Lower leg skin (tissue), 4 donors: Measurements from ENCODE around the gene BCAR3. TPM values are rescaled to one million over a fixed set of nuclear protein-coding genes. Genes with fewer than 3 reads are reported as not detected.
A peak's percentile ranks its signal among the peaks of the same experiment; 100 is the strongest.
"Not testable (repeated sequence)": the region's sequence is repeated elsewhere in the genome, so short reads cannot be mapped to it uniquely, and the experiment has no call there.

Experiments used
- DNase-seq, 2 donors: peaks; one replicate each; pipeline ENCODE4 v3.0.0-alpha.2; 2019; ENCODE audit warnings: low spot score in 2 of 2
- H3K4me3 ChIP-seq: fragments of 200-600 bp; sonication (generic); 2 replicates; pipeline ENCODE4 v1.5.1; 2017; ENCODE audit warnings: mild to moderate bottlenecking, low read depth; ENCODE audit not compliant: poor library complexity, severe bottlenecking
- CTCF ChIP-seq, 3 donors: fragments of 450-650 bp; IDR thresholded peaks; one replicate each; pipeline ENCODE4 v1.5.1; 2016; ENCODE audit warnings: antibody characterized with exemption in 3 of 3, mild to moderate bottlenecking in 3 of 3, moderate library complexity in 2 of 3
- POLR2A ChIP-seq, 2 donors: fragments of 450-650 bp; IDR thresholded peaks; one replicate each; pipeline ENCODE4 v1.6.1; 2016 to 2017; ENCODE audit warnings: antibody characterized with exemption in 2 of 2, mild to moderate bottlenecking in 1 of 2, moderate library complexity in 1 of 2
- WGBS, 2 donors: methylation state at CpG; one replicate each; pipeline ENCODE4 v1.1.5; 2018; 5-methylcytosine and 5-hydroxymethylcytosine counted together
- intact Hi-C: fragments of 100-400 bp; cut with DNase I; formaldehyde crosslinking; loops from one replicate; pipeline ENCODE4 v1.15.0; 2023; ENCODE audit warnings: low total_unique reads
- total RNA-seq, 4 donors: library from RNA; depleted of rRNA; stranded (reverse); fragments of >200 nt; gene quantifications; one replicate each; pipeline ENCODE4 v1.1.0, GENCODE V29; 2016

Gene BCAR3
- total RNA-seq, 4 donors from 2014 or later: 41.8 to 57.5 (median 45.8) TPM

GRCh38 chr1:93656491-93656890 is 25.1 kb downstream of the BCAR3 start:
- WGBS, 2 donors: 92 to 94% methylated on average over 5 of the region's 5 CpGs
- no peak for DNase-seq
- H3K4me3 ChIP-seq: no peak overlapping the region
- TF ChIP-seq POLR2A (IDR thresholded peaks at IDR 0.05) (no peak), CTCF (IDR thresholded peaks at IDR 0.05) (no peak)
- intact Hi-C loops: no loop called here

DNA sequence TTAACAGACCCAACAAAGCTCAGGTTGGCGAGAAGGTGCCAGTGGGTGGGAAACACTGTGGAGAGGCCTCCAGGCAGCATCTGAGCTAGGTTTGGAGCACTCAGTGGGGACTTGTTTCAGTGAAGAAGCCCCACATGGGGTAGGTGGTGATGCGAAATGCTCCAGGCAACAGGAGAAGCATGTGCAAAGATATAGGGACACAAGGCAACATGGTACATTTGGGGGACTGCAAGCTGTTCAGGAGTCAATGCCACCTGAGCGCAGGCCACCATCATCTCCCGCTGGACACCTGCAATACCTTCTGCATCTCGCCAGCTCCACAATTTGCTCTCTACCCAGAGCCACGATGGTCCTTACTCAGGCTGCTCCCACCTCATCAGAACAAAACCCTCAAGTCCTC is 28.0 kb downstream of the BCAR3 start:
- WGBS, 2 donors: 95 to 96% methylated on average over 6 of the region's 6 CpGs
- TF ChIP-seq POLR2A (IDR thresholded peaks at IDR 0.05) (no peak), CTCF (IDR thresholded peaks at IDR 0.05) (no peak)
- no peak overlapping the region for H3K4me3 ChIP-seq
- intact Hi-C loops: no loop called here
- DNase-seq: peak in 1 of 2 donors; percentile 64

DNA sequence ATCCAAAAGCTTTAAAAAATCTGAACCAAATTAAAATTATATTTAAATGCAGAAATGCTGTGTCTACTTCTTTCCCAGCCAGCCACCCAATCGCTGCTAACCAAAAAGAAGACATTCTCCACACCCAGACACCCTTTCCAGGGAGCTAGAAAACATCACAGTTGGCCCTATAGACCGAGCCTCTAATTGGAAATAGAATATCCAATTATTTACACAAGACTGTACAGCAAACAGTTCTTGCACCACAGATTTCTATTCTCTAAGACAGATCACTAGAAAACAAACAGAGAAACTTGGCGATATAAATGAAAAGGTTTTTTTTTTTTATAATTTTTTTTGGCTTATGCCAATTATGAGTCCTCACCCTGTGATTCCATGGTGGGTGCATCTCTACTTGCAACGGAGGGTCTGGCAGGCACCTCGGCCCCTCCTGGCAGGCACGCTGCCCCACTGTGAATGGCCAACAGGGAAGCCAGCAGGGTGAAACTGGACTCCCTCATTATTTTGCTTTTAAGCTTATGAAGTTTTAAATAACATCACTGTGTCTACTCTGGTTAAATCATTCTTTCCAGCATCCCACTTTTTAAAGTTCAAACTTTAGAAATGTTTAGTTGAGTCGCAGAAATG is 29.2 kb downstream of the BCAR3 start:
- H3K4me3 ChIP-seq: no peak overlapping the region
- DNase-seq: peak in 1 of 2 donors; percentile 57
- WGBS, 2 donors: 56 to 66% methylated on average over 7 of the region's 7 CpGs
- TF ChIP-seq CTCF (IDR thresholded peaks at IDR 0.05) (no peak), POLR2A (IDR thresholded peaks at IDR 0.05) (no peak)
- intact Hi-C loops: no loop called here

DNA sequence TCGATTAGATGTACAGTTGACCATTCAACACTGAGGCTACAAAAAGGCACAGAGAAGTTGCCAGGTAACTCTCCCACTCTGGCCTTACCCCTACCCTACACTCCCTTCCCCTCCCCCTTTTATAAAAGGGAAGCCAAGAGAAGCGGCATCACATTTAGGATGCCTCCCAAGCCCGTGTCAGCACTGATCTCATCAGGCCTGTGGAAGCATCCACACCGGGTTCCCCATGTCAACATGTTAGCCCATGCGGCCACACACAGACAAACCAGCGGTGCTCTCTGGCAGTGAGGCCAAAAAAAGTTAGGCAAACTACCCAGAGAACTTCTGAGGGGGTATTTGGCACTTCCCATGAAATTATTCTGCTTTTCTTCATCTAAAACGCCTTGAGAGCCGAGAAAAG is 29.9 kb downstream of the BCAR3 start:
- intact Hi-C loops: no loop called here
- no peak for TF ChIP-seq POLR2A (IDR thresholded peaks at IDR 0.05)
- no peak for TF ChIP-seq CTCF (IDR thresholded peaks at IDR 0.05)
- peak in 1 of 2 donors; percentile 59 for DNase-seq
- H3K4me3 ChIP-seq: no peak overlapping the region
- WGBS, 2 donors: 71 to 92% methylated on average over 8 of the region's 8 CpGs

GRCh38 chr1:93650159-93650558 is 31.5 kb downstream of the BCAR3 start:
- intact Hi-C loops, DNase-seq, H3K4me3 ChIP-seq: not testable (repeated sequence)
- 91 to 94% methylated on average over 5 of the region's 5 CpGs for WGBS, 2 donors

GRCh38 chr1:93649231-93649630 is 32.4 kb downstream of the BCAR3 start:
- DNase-seq: no peak
- intact Hi-C loops: no loop called here
- TF ChIP-seq CTCF (IDR thresholded peaks at IDR 0.05) (no peak), POLR2A (IDR thresholded peaks at IDR 0.05) (no peak)

More at GRCh38 chr1:93649231-93649630, 32.4 kb downstream of the BCAR3 start:
- no peak overlapping the region for H3K4me3 ChIP-seq
